Pancreas (tissue), 10 donors: Measurements from ENCODE around the gene KSR1. TPM values are rescaled to one million over a fixed set of nuclear protein-coding genes. Genes with fewer than 3 reads are reported as not detected.

Experiments used
- ATAC-seq, 4 donors: fragments of 200-7000 bp; cut with Tn5 transposase; one replicate each; pipeline versions ENCODE4 v1.8.0 to v1.9.1; 2020; ENCODE audit warnings: mild to moderate bottlenecking in 4 of 4, moderate library complexity in 4 of 4
- DNase-seq, 6 donors: peaks; one replicate each; pipeline ENCODE4 v3.0.0-alpha.2; 2020
- FAIRE-seq: peaks from 2 replicates; lab custom pipeline; 2012; peaks lifted over from hg19 to GRCh38; lab: Jason Lieb, UNC
- H3K27ac ChIP-seq, 4 donors: fragments of 200-600 bp; sonication (generic); 1 replicate in 3 of 4; 2 replicates in 1 of 4; pipeline versions ENCODE4 v1.5.0 to v1.8.0; 2020
- H3K27me3 ChIP-seq, 4 donors: fragments of 200-600 bp; one replicate each; pipeline ENCODE4 v1.8.0; 2021
- H3K36me3 ChIP-seq, 3 donors: fragments of 200-600 bp; sonication (generic) in 1 of 3; one replicate each; pipeline versions ENCODE4 v1.5.0 to v1.8.0; 2020 to 2021
- H3K4me1 ChIP-seq, 3 donors: fragments of 200-600 bp; one replicate each; pipeline ENCODE4 v1.8.0; 2021
- H3K4me3 ChIP-seq, 4 donors: fragments of 200-600 bp; sonication (generic) in 2 of 4; one replicate each; pipeline versions ENCODE4 v1.5.0 to v1.8.0; 2020 to 2021
- H3K9me3 ChIP-seq, 4 donors: fragments of 200-600 bp; one replicate each; pipeline ENCODE4 v1.8.0; 2021
- CTCF ChIP-seq, 4 donors: fragments of 200-600 bp; sonication (generic) in 3 of 4; IDR thresholded peaks; one replicate each; pipeline versions ENCODE4 v1.5.0 to v1.8.0; 2021; ENCODE audit warnings: antibody characterized with exemption in 4 of 4
- WGBS, 2 donors: extraction: QIAGEN DNeasy Blood & Tissue Kit; methylation state at CpG; one replicate each; pipeline ENCODE4 v1.1.7; 2013; 5-methylcytosine and 5-hydroxymethylcytosine counted together
- intact Hi-C, 3 donors: fragments of 100-400 bp; cut with DNase I; formaldehyde crosslinking; loops; one replicate each; pipeline versions ENCODE4 v1.11.1 to v1.14.2; 2022
- polyA plus RNA-seq, 2 donors: library from polyadenylated mRNA; stranded (reverse); fragments of 200-250 nt; gene quantifications; one replicate each; pipeline ENCODE4 v1.2.3, GENCODE V29; 2013
- total RNA-seq, 6 donors: library from RNA; stranded (reverse); fragmentation: NEBNext Ultra II Directional in 4 of 6; extraction: Animal tissue kit (Norgen Biotek cat#: 25700) in 4 of 6; gene quantifications; one replicate each; pipeline versions ENCODE4 v1.2.1 to v1.2.4, GENCODE V29; 2021 to 2023
- donor health status: healthy with polysubstance abuse.
- donor health status: DM: no; HTN: no; CAD: no; lungs with moderate emphysema.
- donor health status: DM: no; HTN: no; CAD: no.
- donor health status: control.
- donor health status: control.
- donor health status: Bipolar disorder and iron deficiency.
- donor health status: DM: yes; HTN: yes; CAD: no.
- donor health status: DM: no; HTN: no; CAD: no.
- donor health status: DM: no; HTN: no; CAD: no.
- donor health status: DM: yes; HTN: yes; CAD: no.

Gene KSR1
- total and polyA plus RNA-seq, 8 donors: 68.2 to 139 (median 103) TPM

GRCh38 chr17:27541301-27542023, 85.2 kb downstream of the KSR1 start:
- DNase-seq (no peak), ATAC-seq (no peak), FAIRE-seq (no peak)
- WGBS, 2 donors: 70 to 72% methylated on average over 6 of the region's 6 CpGs
- H3K27me3 ChIP-seq: no peaks in the 10 kb centered on the region
- peak overlapping the region in 1 of 4 donors; percentile 28 for H3K4me3 ChIP-seq
- H3K4me1 ChIP-seq: peaks cover 73 to 90% (median 82%) of the 10 kb centered on the region in 3 donors
- H3K36me3 ChIP-seq: no peaks in the 10 kb centered on the region
- no peaks in the 10 kb centered on the region for H3K9me3 ChIP-seq
- H3K27ac ChIP-seq: peak overlapping the region; percentile 88 to 95 (median 90)
- intact Hi-C loops: no loop called here
- no peak for TF ChIP-seq CTCF (IDR thresholded peaks at IDR 0.05)

- Histone ChIP-seq H3K27ac (peak overlapping the region; percentile 11 to 95 (median 62)), H3K36me3 (no peaks in the 10 kb centered on the region), H3K4me1 (peaks cover 77 to 84% (median 77%) of the 10 kb centered on the region in 3 donors), H3K4me3 (no peak overlapping the region), H3K9me3 (no peaks in the 10 kb centered on the region), H3K27me3 (no peaks in the 10 kb centered on the region)
- DNase-seq (peak in 1 of 6 donors; percentile 57), FAIRE-seq (no peak), ATAC-seq (no peak)
- TF ChIP-seq CTCF (IDR thresholded peaks at IDR 0.05): no peak
- WGBS, 2 donors: 76 to 77% methylated on average over 6 of the region's 6 CpGs
- intact Hi-C loops: no loop called here
Measured at GRCh38 chr17:27542841-27543463, 86.7 kb downstream of the KSR1 start.

- Histone ChIP-seq H3K27ac (peak overlapping the region in 3 of 4 donors; percentile 31 to 95 (median 92)), H3K9me3 (no peaks in the 10 kb centered on the region), H3K4me3 (no peak overlapping the region), H3K27me3 (no peaks in the 10 kb centered on the region), H3K4me1 (peaks cover 72 to 84% (median 76%) of the 10 kb centered on the region in 3 donors), H3K36me3 (no peaks in the 10 kb centered on the region)
- no peak for ATAC-seq
- no peak for FAIRE-seq
- 89 to 93% methylated on average over 9 of the region's 9 CpGs for WGBS, 2 donors
- DNase-seq: no peak
- intact Hi-C loops: no loop called here
- TF ChIP-seq CTCF (IDR thresholded peaks at IDR 0.05): no peak
Measured at GRCh38 chr17:27543464-27543856, 87.2 kb downstream of the KSR1 start.

GRCh38 chr17:27543958-27544349, 87.7 kb downstream of the KSR1 start:
- intact Hi-C loops: no loop called here
- TF ChIP-seq CTCF (IDR thresholded peaks at IDR 0.05): no peak
- Histone ChIP-seq H3K9me3 (no peaks in the 10 kb centered on the region), H3K4me3 (no peak overlapping the region), H3K36me3 (no peaks in the 10 kb centered on the region), H3K27ac (peak overlapping the region in 3 of 4 donors; percentile 26 to 92 (median 81)), H3K27me3 (no peaks in the 10 kb centered on the region), H3K4me1 (peaks cover 67 to 81% (median 75%) of the 10 kb centered on the region in 3 donors)
- ATAC-seq: no peak
- DNase-seq: no peak
- WGBS, 2 donors: 86 to 96% methylated on average over 9 of the region's 9 CpGs
- no peak for FAIRE-seq
